IMR-90 (cell line): ENCODE data around the gene TJP3. TPM values are rescaled to one million over a fixed set of nuclear protein-coding genes. Genes with fewer than 3 reads are reported as not detected.

Experiments used
- ATAC-seq: fragments of 200-7000 bp; cut with Tn5 transposase; 2 replicates; pipeline ENCODE4 v1.9.1; 2020; ENCODE audit warnings: low read depth, mild to moderate bottlenecking, moderate library complexity
- BruUV-seq: library from RNA; stranded (reverse); fragments of 400-500 nt; replicated peaks from 2 replicates; lab custom pipeline; 2021; lab: Mats Ljungman, UMichigan
- CTCF ChIA-PET: fragments of 300-600 bp; formaldehyde crosslinking; extraction: SDS; loops from one replicate; lab custom pipeline; 2021; ENCODE audit warnings: antibody characterized with exemption; lab: Yijun Ruan, JAX
- POLR2A ChIA-PET: fragments of 300-600 bp; sonication (Branson Sonifier 250); formaldehyde crosslinking; loops from one replicate; lab custom pipeline; 2022; ENCODE audit warnings: antibody characterized with exemption; ENCODE audit not compliant: unreplicated experiment; lab: Charles Lee
- DNase-seq: peaks from one replicate; pipeline ENCODE4 v3.0.0; 2013
- H2AFZ ChIP-seq: replicated peaks from 2 replicates; pipeline ENCODE3; 2013; ENCODE audit warnings: low read length, mild to moderate bottlenecking; ENCODE audit not compliant: poor library complexity
- H2AK5ac ChIP-seq: 2 replicates; pipeline ENCODE4 v1.6.1; 2013; ENCODE audit warnings: low read depth, low read length, inconsistent platforms
- H2AK9ac ChIP-seq: replicated peaks from 2 replicates; pipeline ENCODE3; 2013; ENCODE audit warnings: mild to moderate bottlenecking, low read depth, low read length, moderate library complexity; ENCODE audit not compliant: poor library complexity
- H2BK120ac ChIP-seq: 2 replicates; pipeline ENCODE4 v1.6.1; 2013; ENCODE audit warnings: low read depth, low read length, inconsistent platforms
- H2BK15ac ChIP-seq: 3 replicates; pipeline ENCODE4 v1.6.1; 2013; ENCODE audit warnings: low read depth, low read length, inconsistent platforms
- H2BK20ac ChIP-seq: 2 replicates; pipeline ENCODE4 v1.6.1; 2013; ENCODE audit warnings: low read depth, mild to moderate bottlenecking, inconsistent platforms, low read length, moderate library complexity
- H2BK5ac ChIP-seq: 2 replicates; pipeline ENCODE4 v1.6.1; 2013; ENCODE audit warnings: mild to moderate bottlenecking, low read depth, low read length, inconsistent platforms; ENCODE audit not compliant: poor library complexity, severe bottlenecking
- H3K14ac ChIP-seq: replicated peaks from 2 replicates; pipeline ENCODE4 v1.6.1; 2013; ENCODE audit warnings: low read depth, low read length, inconsistent platforms
- H3K18ac ChIP-seq: 2 replicates; pipeline ENCODE4 v1.6.1; 2013; ENCODE audit warnings: low read depth, low read length, control low read depth
- H3K23ac ChIP-seq: 2 replicates; pipeline ENCODE4 v1.6.1; 2013; ENCODE audit warnings: low read depth, low read length, inconsistent platforms
- H3K27ac ChIP-seq: 2 replicates; pipeline ENCODE4 v1.5.1; 2013; ENCODE audit warnings: mild to moderate bottlenecking, control low read depth, low read length; ENCODE audit not compliant: insufficient read depth
- H3K27me3 ChIP-seq: 2 replicates; pipeline ENCODE4 v1.6.1; 2013; ENCODE audit warnings: low read length; ENCODE audit not compliant: control insufficient read depth, insufficient read depth
- H3K36me3 ChIP-seq: 2 replicates; pipeline ENCODE4 v1.6.1; 2013; ENCODE audit warnings: low read length, mixed read lengths; ENCODE audit not compliant: control insufficient read depth, insufficient read depth
- H3K4ac ChIP-seq: 2 replicates; pipeline ENCODE4 v1.6.1; 2013; ENCODE audit warnings: low read depth, low read length, inconsistent platforms
- H3K4me1 ChIP-seq: 2 replicates; pipeline ENCODE4 v1.6.1; 2013; ENCODE audit warnings: low read length, mixed read lengths; ENCODE audit not compliant: control insufficient read depth, insufficient read depth
- H3K4me2 ChIP-seq: 2 replicates; pipeline ENCODE4 v1.6.1; 2013; ENCODE audit warnings: low read depth, mild to moderate bottlenecking, control low read depth, low read length, moderate library complexity
- H3K4me3 ChIP-seq: 2 replicates; pipeline ENCODE4 v1.5.1; 2013; ENCODE audit warnings: low read depth, mild to moderate bottlenecking, control low read depth, low read length, moderate library complexity; ENCODE audit not compliant: insufficient read depth
- H3K56ac ChIP-seq: 2 replicates; pipeline ENCODE4 v1.6.1; 2013; ENCODE audit warnings: low read length, inconsistent platforms; ENCODE audit not compliant: insufficient read depth; ENCODE audit errors: extremely low read depth
- H3K79me1 ChIP-seq, 2 experiments: 2 replicates each; pipeline ENCODE4 v1.6.1; 2013; ENCODE audit warnings: low read length in 2 of 2, inconsistent platforms in 1 of 2, low read depth in 1 of 2
- H3K9ac ChIP-seq: 2 replicates; pipeline ENCODE4 v1.6.1; 2013; ENCODE audit warnings: low read depth, low read length, control low read depth
- H3K9me1 ChIP-seq: 2 replicates; pipeline ENCODE4 v1.6.1; 2013; ENCODE audit warnings: low read length, inconsistent platforms; ENCODE audit not compliant: insufficient read depth
- H3K9me3 ChIP-seq: 2 replicates; pipeline ENCODE4 v1.6.1; 2013; ENCODE audit warnings: low read length; ENCODE audit not compliant: control insufficient read depth, insufficient read depth
- H4K20me1 ChIP-seq: 2 replicates; pipeline ENCODE4 v1.6.1; 2013; ENCODE audit warnings: low read length, inconsistent platforms; ENCODE audit not compliant: insufficient read depth
- H4K5ac ChIP-seq: 2 replicates; pipeline ENCODE4 v1.6.1; 2013; ENCODE audit warnings: mild to moderate bottlenecking, low read depth, low read length, control low read depth
- H4K8ac ChIP-seq, 2 experiments: 2 replicates each; pipeline ENCODE4 v1.6.1; 2013; ENCODE audit warnings: low read depth in 2 of 2, low read length in 2 of 2, control low read depth in 1 of 2, inconsistent platforms in 1 of 2
- H4K91ac ChIP-seq: 2 replicates; pipeline ENCODE4 v1.6.1; 2013; ENCODE audit warnings: low read depth, low read length, inconsistent platforms; ENCODE audit not compliant: insufficient read depth
- CTCF ChIP-seq: conservative IDR thresholded peaks from 2 replicates; pipeline ENCODE4 v1.5.1; 2012; ENCODE audit warnings: mild to moderate bottlenecking, low read depth, low read length, improper control_type of control experiment
- USF2 ChIP-seq: fragments of 150-350 bp; IDR thresholded peaks from 2 replicates; pipeline ENCODE4 v1.6.1; 2017; ENCODE audit warnings: mild to moderate bottlenecking, antibody characterized with exemption, low read length, low read depth
- WGBS, 2 experiments: methylation state at CpG; one replicate each; pipeline versions ENCODE4 v1.1.5 to v1.1.7; 2013; ENCODE audit warnings: missing lambda C conversion rate in 2 of 2; ENCODE audit not compliant: insufficient read length in 1 of 2; ENCODE audit errors: extremely low coverage in 2 of 2; 5-methylcytosine and 5-hydroxymethylcytosine counted together
- dilution Hi-C: fragments of 300-500 bp; cut with HindIII; formaldehyde crosslinking; loops from one replicate; pipeline ENCODE4 v1.14.3; 2018; ENCODE audit warnings: low sequenced_read_pairs; ENCODE audit not compliant: unreplicated experiment
- in situ Hi-C: fragments of 300-500 bp; cut with MboI; formaldehyde crosslinking; loops from 3 replicates; pipeline ENCODE4 v1.14.3; 2019; ENCODE audit warnings: low sequenced_read_pairs, inconsistent platforms, mixed read lengths
- intact Hi-C: fragments of 100-400 bp; cut with micrococcal nuclease; formaldehyde crosslinking; loops from 2 replicates; pipeline ENCODE4 v1.10.0; 2022
- polyA plus RNA-seq, 3 experiments: library from polyadenylated mRNA; depleted of rRNA; stranded (reverse); fragments of >200 nt; gene quantifications; 2 replicates each; pipeline ENCODE4 v1.2.3, GENCODE V29; 2012; ENCODE audit warnings: low replicate concordance in 1 of 3
- total RNA-seq: library from RNA; depleted of rRNA; stranded (reverse); fragments of >200 nt; gene quantifications from 2 replicates; pipeline ENCODE4 v1.2.3, GENCODE V29; 2012

Gene TJP3
- total and polyA plus RNA-seq, 2 of the 4 experiments (the other 2 are of a cell fraction): not detected

GRCh38 chr19:3743486-3743885 lies 35.3 kb downstream of the TJP3 start:
- H2BK20ac ChIP-seq: no peak overlapping the region

More at GRCh38 chr19:3743486-3743885, 35.3 kb downstream of the TJP3 start:
- in situ Hi-C loops (no loop called here), intact Hi-C loops (no loop called here), dilution Hi-C loops (no loop called here)
- H2AFZ ChIP-seq: no peak overlapping the region
- no peaks in the 10 kb centered on the region for H3K4me1 ChIP-seq
- H3K56ac ChIP-seq: no peak overlapping the region
- H3K9me1 ChIP-seq: no peaks in the 10 kb centered on the region
- no peak overlapping the region for H2BK120ac ChIP-seq
- H4K91ac ChIP-seq: no peak overlapping the region
- DNase-seq (no peak), ATAC-seq (no peak; the same call in 1 of the 2 replicates)
- no peak overlapping the region for H3K27ac ChIP-seq
- H3K4ac ChIP-seq: no peak overlapping the region
- ChIA-PET POLR2A (no interaction called here), CTCF (no interaction called here)
- WGBS, 2 experiments: 100% methylated on average over 1 of the region's 2 CpGs; no CpG with 5 or more reads in 1 of the 2 experiments
- no peak overlapping the region for H3K14ac ChIP-seq
- H2BK5ac ChIP-seq: no peak overlapping the region
- peaks cover 7% of the 10 kb centered on the region for H3K27me3 ChIP-seq
- no peak overlapping the region for H4K8ac ChIP-seq
- H4K5ac ChIP-seq: no peak overlapping the region
- H2AK9ac ChIP-seq: no peak overlapping the region
- no peak overlapping the region for H3K9ac ChIP-seq
- no peak overlapping the region for H2AK5ac ChIP-seq
- no peaks in the 10 kb centered on the region for H3K36me3 ChIP-seq
- TF ChIP-seq CTCF: no peak
- peak; percentile 45; the same call in 1 of the 2 replicates for TF ChIP-seq USF2
- peaks cover 2% of the 10 kb centered on the region; the same call in 1 of the 2 replicates for H3K9me3 ChIP-seq
- no peaks in the 10 kb centered on the region for H4K20me1 ChIP-seq
- no TSS peak for BruUV-seq
- no peak overlapping the region for H3K4me3 ChIP-seq
- no peak overlapping the region for H3K4me2 ChIP-seq
- H3K79me1 ChIP-seq: no peaks in the 10 kb centered on the region
- no peak overlapping the region for H2BK15ac ChIP-seq
- no peak overlapping the region for H3K23ac ChIP-seq
- H3K18ac ChIP-seq: no peak overlapping the region
